IPS-NIHi7 (cell line): ENCODE results near the gene BPIFA2.
"Not testable (repeated sequence)": the region's sequence is repeated elsewhere in the genome, so short reads cannot be mapped to it uniquely, and the experiment has no call there.

Experiments
- DNase-seq: peaks from one replicate; pipeline ENCODE4 v3.0.0; 2012; ENCODE audit warnings: mixed read lengths; ENCODE audit errors: extremely low spot score

Gene BPIFA2

GRCh38 chr20:33167859-33168258, at the start of gene BPIFA2:
BPIFA2 (plus strand) TSS chr20:33168159; CDS start chr20:33169146, 987 bp downstream.
- DNase-seq: no peak

- no peak for DNase-seq
These were observed 47.9 kb upstream of the BPIFA2 start for GRCh38 chr20:33119725-33120720.

- DNase-seq: no peak
These were observed 47.0 kb upstream of the BPIFA2 start for GRCh38 chr20:33120934-33121333.

GRCh38 chr20:33122297-33122696, 45.7 kb upstream of the BPIFA2 start:
- DNase-seq: not testable (repeated sequence)

GRCh38 chr20:33124261-33124660, 43.7 kb upstream of the BPIFA2 start:
- no peak for DNase-seq

- DNase-seq: no peak
These were observed 43.0 kb upstream of the BPIFA2 start for GRCh38 chr20:33124994-33125393.

- DNase-seq: no peak
These were observed 42.0 kb upstream of the BPIFA2 start for GRCh38 chr20:33125983-33126382.

GRCh38 chr20:33127422-33128097, 40.4 kb upstream of the BPIFA2 start:
- no peak for DNase-seq

- no peak for DNase-seq
These were observed 37.3 kb upstream of the BPIFA2 start for GRCh38 chr20:33130568-33131061.

GRCh38 chr20:33131949-33132473, 35.9 kb upstream of the BPIFA2 start:
- no peak for DNase-seq

GRCh38 chr20:33132513-33133372, 35.2 kb upstream of the BPIFA2 start:
- DNase-seq: peak; percentile 55

- no peak for DNase-seq
These were observed 34.5 kb upstream of the BPIFA2 start for GRCh38 chr20:33133373-33133941.

- DNase-seq: no peak
These were observed 30.8 kb upstream of the BPIFA2 start for GRCh38 chr20:33137195-33137594.

- DNase-seq: no peak
These were observed 28.5 kb upstream of the BPIFA2 start for GRCh38 chr20:33139467-33139866.

- DNase-seq: no peak
These were observed 22.4 kb upstream of the BPIFA2 start for GRCh38 chr20:33145521-33145920.

- DNase-seq: no peak
These were observed 20.7 kb upstream of the BPIFA2 start for GRCh38 chr20:33147299-33147698.

- no peak for DNase-seq
These were observed 19.9 kb upstream of the BPIFA2 start for GRCh38 chr20:33148040-33148439.

- no peak for DNase-seq
These were observed 13.7 kb upstream of the BPIFA2 start for GRCh38 chr20:33154252-33154651.

GRCh38 chr20:33158637-33159385, 9.1 kb upstream of the BPIFA2 start:
- DNase-seq: no peak

- DNase-seq: no peak
These were observed 8.2 kb upstream of the BPIFA2 start for GRCh38 chr20:33159713-33160112.
